ENCODE data around the gene NMBR. TPM values are rescaled to one million over a fixed set of nuclear protein-coding genes. Genes with fewer than 3 reads are reported as not detected.
"Not testable (repeated sequence)": the region's sequence is repeated elsewhere in the genome, so short reads cannot be mapped to it uniquely, and the experiment has no call there.

The NMBR gene
- total and polyA plus RNA-seq, 4 experiments from 2014 or later: not detected

- H3K27ac Mint-ChIP-seq: no peak overlapping the region
These were observed 72.4 kb downstream of the NMBR start for GRCh38 chr6:142074516-142074915.

GRCh38 chr6:142071981-142072380, 74.9 kb downstream of the NMBR start:
- Mint-ChIP-seq H3K27me3 (peaks cover 0 to 1% of the 10 kb centered on the region in 2 donors), H3K9me3 (peaks cover 0 to 12% (median 2%) of the 10 kb centered on the region in 8 donors), H3K36me3 (no peaks in the 10 kb centered on the region), H3K4me3 (no peak overlapping the region), H3K27ac (no peak overlapping the region), H3K4me1 (peaks cover 5 to 15% (median 6%) of the 10 kb centered on the region in 4 donors)
- no peak for DNase-seq
- ChIA-PET POLR2A (ENCODE audit: partially characterized antibody) (no interaction called here), CTCF (ENCODE audit: partially characterized antibody) (no interaction called here)
- Histone ChIP-seq H3K9me3 (ENCODE audit: control insufficient read depth in 1 of 2, low read length in 2 of 2) (no peaks in the 10 kb centered on the region), H3K27me3 (ENCODE audit: insufficient read depth, low read length) (no peaks in the 10 kb centered on the region), H3K4me3 (ENCODE audit: low read length in 2 of 2) (no peak overlapping the region), H3K4me1 (ENCODE audit: insufficient read depth, low read length) (peaks cover 8% of the 10 kb centered on the region), H3K27ac (ENCODE audit: low read depth, low read length) (no peak overlapping the region), H3K36me3 (ENCODE audit: insufficient read depth, low read length) (no peaks in the 10 kb centered on the region)
- intact Hi-C loops (cut with micrococcal nuclease): no loop called here

More at GRCh38 chr6:142074516-142074915, 72.4 kb downstream of the NMBR start:
- ChIA-PET CTCF (ENCODE audit: partially characterized antibody) (no interaction called here), POLR2A (ENCODE audit: partially characterized antibody) (no interaction called here)
- no peak for DNase-seq
- H3K36me3 Mint-ChIP-seq: no peaks in the 10 kb centered on the region
- peaks cover 0 to 1% of the 10 kb centered on the region in 2 donors for H3K27me3 Mint-ChIP-seq
- Histone ChIP-seq H3K9me3 (ENCODE audit: control insufficient read depth in 1 of 2, low read length in 2 of 2) (no peaks in the 10 kb centered on the region), H3K27me3 (ENCODE audit: insufficient read depth, low read length) (no peaks in the 10 kb centered on the region), H3K4me3 (ENCODE audit: low read length in 2 of 2) (no peak overlapping the region), H3K27ac (ENCODE audit: low read depth, low read length) (no peak overlapping the region), H3K36me3 (ENCODE audit: insufficient read depth, low read length) (no peaks in the 10 kb centered on the region), H3K4me1 (ENCODE audit: insufficient read depth, low read length) (peaks cover 8% of the 10 kb centered on the region)
- H3K9me3 Mint-ChIP-seq: peaks cover 0 to 12% (median 2%) of the 10 kb centered on the region in 8 donors
- no peak overlapping the region for H3K4me3 Mint-ChIP-seq
- intact Hi-C loops (cut with micrococcal nuclease): no loop called here
- peaks cover 5 to 17% (median 6%) of the 10 kb centered on the region in 4 donors for H3K4me1 Mint-ChIP-seq

GRCh38 chr6:142068416-142068815, 78.5 kb downstream of the NMBR start:
- Mint-ChIP-seq H3K27me3 (peaks cover 0 to 4% of the 10 kb centered on the region in 2 donors), H3K4me3 (no peak overlapping the region), H3K9me3 (peaks cover 0 to 12% (median 4%) of the 10 kb centered on the region in 8 donors), H3K27ac (no peak overlapping the region), H3K36me3 (no peaks in the 10 kb centered on the region), H3K4me1 (no peaks in the 10 kb centered on the region)
- H3K4me1 ChIP-seq (ENCODE audit: insufficient read depth, low read length): no peaks in the 10 kb centered on the region
- no peaks in the 10 kb centered on the region for H3K36me3 ChIP-seq (ENCODE audit: insufficient read depth, low read length)
- no peak overlapping the region for H3K27ac ChIP-seq (ENCODE audit: low read depth, low read length)
- intact Hi-C loops (cut with micrococcal nuclease): no loop called here
- no peak overlapping the region for H3K4me3 ChIP-seq (ENCODE audit: low read length in 2 of 2)
- DNase-seq: no peak
- H3K9me3 ChIP-seq (ENCODE audit: control insufficient read depth in 1 of 2, low read length in 2 of 2): no peaks in the 10 kb centered on the region
- ChIA-PET POLR2A (ENCODE audit: partially characterized antibody) (no interaction called here), CTCF (ENCODE audit: partially characterized antibody) (no interaction called here)
- H3K27me3 ChIP-seq (ENCODE audit: insufficient read depth, low read length): no peaks in the 10 kb centered on the region

- H3K36me3 Mint-ChIP-seq; DNase-seq; intact Hi-C loops (cut with micrococcal nuclease); H3K27me3 Mint-ChIP-seq; H3K4me1 Mint-ChIP-seq; H3K9me3 Mint-ChIP-seq; POLR2A ChIA-PET (ENCODE audit: partially characterized antibody); H3K36me3 ChIP-seq (ENCODE audit: insufficient read depth, low read length); H3K27me3 ChIP-seq (ENCODE audit: insufficient read depth, low read length); H3K9me3 ChIP-seq (ENCODE audit: control insufficient read depth in 1 of 2, low read length in 2 of 2); H3K4me3 ChIP-seq (ENCODE audit: low read length in 2 of 2); H3K27ac ChIP-seq (ENCODE audit: low read depth, low read length); CTCF ChIA-PET (ENCODE audit: partially characterized antibody); H3K4me3 Mint-ChIP-seq; H3K27ac Mint-ChIP-seq; H3K4me1 ChIP-seq (ENCODE audit: insufficient read depth, low read length): not testable (repeated sequence)
These were observed 84.1 kb downstream of the NMBR start for GRCh38 chr6:142062861-142063260.

GRCh38 chr6:142058551-142059290, 88.2 kb downstream of the NMBR start:
- CTCF ChIA-PET (ENCODE audit: partially characterized antibody): no interaction called here
- Histone ChIP-seq H3K36me3 (ENCODE audit: insufficient read depth, low read length) (no peaks in the 10 kb centered on the region), H3K27ac (ENCODE audit: low read depth, low read length) (no peak overlapping the region), H3K4me1 (ENCODE audit: insufficient read depth, low read length) (no peaks in the 10 kb centered on the region), H3K4me3 (ENCODE audit: low read length in 2 of 2) (no peak overlapping the region), H3K27me3 (ENCODE audit: insufficient read depth, low read length) (no peaks in the 10 kb centered on the region), H3K9me3 (ENCODE audit: control insufficient read depth in 1 of 2, low read length in 2 of 2) (no peaks in the 10 kb centered on the region)
- Mint-ChIP-seq H3K27ac (no peak overlapping the region), H3K36me3 (no peaks in the 10 kb centered on the region), H3K4me3 (no peak overlapping the region), H3K27me3 (peaks cover 0 to 2% of the 10 kb centered on the region in 2 donors), H3K4me1 (no peaks in the 10 kb centered on the region), H3K9me3 (peaks cover 0 to 2% (median 0%) of the 10 kb centered on the region in 8 donors)
- POLR2A ChIA-PET (ENCODE audit: partially characterized antibody): no interaction called here
- no peak for DNase-seq
- intact Hi-C loops (cut with micrococcal nuclease): no loop called here

- ChIA-PET POLR2A (ENCODE audit: partially characterized antibody) (no interaction called here), CTCF (ENCODE audit: partially characterized antibody) (no interaction called here)
- H3K27me3 ChIP-seq (ENCODE audit: insufficient read depth, low read length): no peaks in the 10 kb centered on the region
- H3K36me3 ChIP-seq (ENCODE audit: insufficient read depth, low read length): no peaks in the 10 kb centered on the region
- intact Hi-C loops (cut with micrococcal nuclease): no loop called here
- Mint-ChIP-seq H3K27ac (no peak overlapping the region), H3K4me1 (no peaks in the 10 kb centered on the region), H3K36me3 (peaks cover 0 to 4% of the 10 kb centered on the region in 2 donors), H3K4me3 (no peak overlapping the region), H3K9me3 (peaks cover 5 to 25% (median 20%) of the 10 kb centered on the region in 8 donors), H3K27me3 (peaks cover 0 to 2% of the 10 kb centered on the region in 2 donors)
- no peak overlapping the region for H3K27ac ChIP-seq (ENCODE audit: low read depth, low read length)
- H3K4me1 ChIP-seq (ENCODE audit: insufficient read depth, low read length): no peaks in the 10 kb centered on the region
- no peaks in the 10 kb centered on the region for H3K9me3 ChIP-seq (ENCODE audit: control insufficient read depth in 1 of 2, low read length in 2 of 2)
- no peak for DNase-seq
- H3K4me3 ChIP-seq (ENCODE audit: low read length in 2 of 2): no peak overlapping the region
These were observed 91.7 kb downstream of the NMBR start for GRCh38 chr6:142055219-142055618.

GRCh38 chr6:142051404-142051803, 95.5 kb downstream of the NMBR start:
- ChIA-PET CTCF (ENCODE audit: partially characterized antibody) (no interaction called here), POLR2A (ENCODE audit: partially characterized antibody) (no interaction called here)
- intact Hi-C loops (cut with micrococcal nuclease): no loop called here
- H3K4me1 ChIP-seq (ENCODE audit: insufficient read depth, low read length): no peaks in the 10 kb centered on the region
- H3K4me3 ChIP-seq (ENCODE audit: low read length in 2 of 2): no peak overlapping the region
- H3K27me3 ChIP-seq (ENCODE audit: insufficient read depth, low read length): no peaks in the 10 kb centered on the region
- Mint-ChIP-seq H3K4me1 (no peaks in the 10 kb centered on the region), H3K4me3 (no peak overlapping the region), H3K27me3 (peaks cover 2% of the 10 kb centered on the region in 2 donors), H3K9me3 (peaks cover 7 to 33% (median 25%) of the 10 kb centered on the region in 8 donors), H3K36me3 (peaks cover 0 to 4% of the 10 kb centered on the region in 2 donors), H3K27ac (no peak overlapping the region)
- no peak for DNase-seq
- H3K36me3 ChIP-seq (ENCODE audit: insufficient read depth, low read length): no peaks in the 10 kb centered on the region
- H3K9me3 ChIP-seq (ENCODE audit: control insufficient read depth in 1 of 2, low read length in 2 of 2): no peaks in the 10 kb centered on the region
- H3K27ac ChIP-seq (ENCODE audit: low read depth, low read length): no peak overlapping the region
